ENCODE measurements around the gene MAN2B1.

MAN2B1 gene

DNA sequence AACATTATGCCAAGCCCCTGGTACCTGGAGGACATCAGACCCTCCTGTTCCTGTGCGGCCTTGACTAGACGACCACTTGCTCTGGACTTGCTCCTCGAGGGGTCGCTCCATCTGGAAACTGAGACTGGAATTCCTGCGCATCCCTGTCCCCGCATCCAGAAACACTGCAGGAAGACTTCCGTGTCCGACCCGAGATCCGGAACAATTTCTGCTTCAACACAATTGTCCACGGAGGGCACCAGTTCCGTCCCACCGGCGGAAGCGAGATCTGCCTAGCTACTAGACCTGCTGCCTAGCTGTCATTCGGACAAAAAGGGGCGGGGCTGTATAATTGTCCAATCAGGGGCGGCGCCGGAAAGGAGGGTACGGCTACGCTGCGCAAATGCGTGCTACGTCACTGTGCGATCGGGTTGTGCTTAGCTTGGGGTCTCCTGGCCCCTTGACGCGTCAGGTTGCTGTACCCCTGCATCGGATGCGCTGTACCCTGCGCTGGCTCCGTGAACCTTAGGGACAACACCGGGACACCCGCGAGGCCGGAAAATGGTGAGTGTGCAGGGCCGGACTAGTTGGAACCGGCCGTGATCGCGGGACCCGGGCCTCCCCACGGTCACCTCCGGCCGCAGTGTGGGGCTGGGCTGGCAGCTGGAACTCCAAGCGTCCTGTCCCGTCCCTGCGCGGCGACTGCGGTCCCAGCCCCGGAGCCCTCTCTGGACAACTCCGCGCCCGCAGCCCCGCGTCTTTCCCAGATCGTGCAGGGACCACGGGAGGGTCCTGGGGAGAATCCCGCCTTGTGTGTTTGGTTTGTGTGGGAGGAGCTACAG, 55.8 kb downstream of the MAN2B1 start, which contains the start of the genes ZNF490 and ZNF791:
Gene ZNF490, minus strand, starts transcription at position 274 of the 821 bp plus-strand sequence. Its CDS starts 133 bp downstream, at position 141.
Gene ZNF791, plus strand, starts transcription at position 381 of the 821 bp plus-strand sequence. Its CDS starts 160 bp downstream, at position 541.
- DNase-seq = peak; percentile 85

DNA sequence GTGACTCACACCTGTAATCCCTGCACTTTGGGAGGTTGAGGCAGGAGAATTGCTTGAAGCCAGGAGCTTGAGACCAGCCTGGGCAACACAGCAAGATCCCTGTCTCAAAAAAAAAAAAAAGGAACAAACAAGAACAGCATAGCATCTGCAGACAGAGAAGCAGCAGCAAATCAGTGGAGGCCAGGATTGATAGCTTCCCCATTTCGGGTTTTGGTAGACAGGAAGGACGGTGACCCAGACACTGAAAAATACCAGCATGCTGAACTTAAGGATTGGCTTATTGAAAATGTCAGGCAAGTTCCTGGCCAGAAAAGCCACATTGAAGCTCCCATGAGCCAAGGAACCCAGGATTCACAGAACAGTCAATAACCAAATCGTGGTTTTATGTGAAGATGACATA, 58.9 kb downstream of the MAN2B1 start:
- no peak for DNase-seq

- no peak for DNase-seq
These were observed 59.7 kb downstream of the MAN2B1 start for GRCh38 chr19:12606796-12607195.

DNA sequence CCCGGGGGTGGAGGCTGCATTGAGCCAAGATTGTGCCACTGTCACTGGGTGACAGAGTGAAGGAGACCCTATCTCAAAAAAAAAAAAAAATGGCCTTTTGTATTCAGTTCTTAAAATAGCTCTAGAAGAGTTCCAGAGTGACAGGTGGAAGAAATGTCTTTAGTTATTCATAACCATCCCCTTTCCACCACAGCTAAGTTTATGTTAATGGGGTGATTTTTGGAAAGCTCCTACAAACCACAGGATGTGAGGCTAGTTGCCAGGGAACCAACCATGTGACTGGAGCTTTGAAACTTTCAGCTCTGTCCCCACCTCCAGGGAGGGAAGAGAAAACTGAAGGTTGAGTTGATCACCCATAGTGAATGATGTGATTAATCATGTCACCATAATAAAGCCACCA, 62.8 kb downstream of the MAN2B1 start:
- no peak for DNase-seq

GRCh38 chr19:12597594-12597993, 68.9 kb downstream of the MAN2B1 start:
- no peak for DNase-seq

DNA sequence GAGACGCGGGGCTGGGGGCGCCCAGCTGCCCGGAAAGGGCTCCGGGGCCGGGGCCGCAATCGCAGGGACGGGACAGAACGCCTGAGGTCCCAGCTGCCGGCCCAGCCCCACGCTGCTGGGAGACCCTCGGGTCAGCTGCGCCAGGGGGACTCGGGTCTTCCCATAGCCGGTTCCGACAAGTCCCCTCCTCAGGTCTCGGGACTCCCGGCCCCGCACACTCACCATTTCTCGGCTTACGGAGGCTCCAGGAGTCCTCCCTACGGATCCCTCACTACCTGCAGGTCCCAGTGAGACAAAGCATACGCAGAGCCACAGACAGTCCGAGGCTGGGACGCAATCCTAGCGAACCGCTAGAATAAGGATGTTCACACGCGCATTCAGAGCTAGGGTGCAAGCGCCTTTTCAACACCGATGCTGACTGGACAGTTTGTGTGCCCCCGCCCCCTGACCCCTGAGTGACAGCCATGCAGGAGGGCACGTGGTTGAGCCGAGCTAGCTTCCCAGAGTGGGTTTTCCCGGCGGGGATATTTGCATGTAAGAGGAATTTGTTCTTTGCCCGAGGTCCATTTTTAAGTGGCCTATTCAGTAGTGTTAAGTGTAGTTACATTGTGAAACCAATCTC, 69.5 kb downstream of the MAN2B1 start:
- no peak for DNase-seq

All from NCI-H345 (cell line).